ENCODE measurements around the gene TMEM43.

The TMEM43 gene

GRCh38 chr3:14137445-14137844 lies 12.6 kb downstream of the TMEM43 start:
- H3K4me3 ChIP-seq (ENCODE audit: low read length): no peak overlapping the region
- H3K4me1 ChIP-seq (ENCODE audit: control insufficient read depth, low read length): no peaks in the 10 kb centered on the region
- H3K79me2 ChIP-seq (ENCODE audit: control insufficient read depth, low read length): no peaks in the 10 kb centered on the region
- no peaks in the 10 kb centered on the region for H3K9me2 ChIP-seq (replicated peaks; ENCODE audit: control insufficient read depth, low read length)
- no peak overlapping the region for H3K27ac ChIP-seq (ENCODE audit: low read depth, low read length)
- no peaks in the 10 kb centered on the region for H4K20me1 ChIP-seq (ENCODE audit: control insufficient read depth, insufficient read depth, low read depth, low read length)
- no peak overlapping the region for H3K4me2 ChIP-seq (ENCODE audit: low read length)
- no peak for TF ChIP-seq CTCF (IDR thresholded peaks at IDR 0.05; ENCODE audit: low read depth, low read length, poor library complexity, severe bottlenecking)
- no peak for TF ChIP-seq EZH2phosphoT487 (IDR thresholded peaks at IDR 0.05; ENCODE audit: borderline replicate concordance, low read length)
- H3K9me3 ChIP-seq (ENCODE audit: control insufficient read depth, insufficient read depth, low read length): no peaks in the 10 kb centered on the region
- no peaks in the 10 kb centered on the region for H3K27me3 ChIP-seq (ENCODE audit: control insufficient read depth, low read length)
- 0 out of 2 replicates have a peak, but pooled peaks cover 3% of the 10 kb centered on the region for H3F3A ChIP-seq (ENCODE audit: control insufficient read depth, insufficient read depth)
- H3K36me3 ChIP-seq (ENCODE audit: control insufficient read depth, low read length): peaks cover 26% of the 10 kb centered on the region

- Histone ChIP-seq H3K79me2 (ENCODE audit: control insufficient read depth, low read length) (no peaks in the 10 kb centered on the region), H3K4me2 (ENCODE audit: low read length) (no peak overlapping the region), H3K27me3 (ENCODE audit: control insufficient read depth, low read length) (no peaks in the 10 kb centered on the region), H3K27ac (ENCODE audit: low read depth, low read length) (no peak overlapping the region), H3K4me3 (ENCODE audit: low read length) (no peak overlapping the region), H4K20me1 (ENCODE audit: control insufficient read depth, insufficient read depth, low read depth, low read length) (no peaks in the 10 kb centered on the region), H3K9me3 (ENCODE audit: control insufficient read depth, insufficient read depth, low read length) (no peaks in the 10 kb centered on the region), H3K4me1 (ENCODE audit: control insufficient read depth, low read length) (no peaks in the 10 kb centered on the region), H3F3A (ENCODE audit: control insufficient read depth, insufficient read depth) (peaks cover 11% of the 10 kb centered on the region), H3K9me2 (replicated peaks; ENCODE audit: control insufficient read depth, low read length) (no peaks in the 10 kb centered on the region), H3K36me3 (ENCODE audit: control insufficient read depth, low read length) (peaks cover 17% of the 10 kb centered on the region)
- TF ChIP-seq CTCF (IDR thresholded peaks at IDR 0.05; ENCODE audit: low read depth, low read length, poor library complexity, severe bottlenecking): no peak
- TF ChIP-seq EZH2phosphoT487 (IDR thresholded peaks at IDR 0.05; ENCODE audit: borderline replicate concordance, low read length): no peak
These were observed 13.4 kb downstream of the TMEM43 start for GRCh38 chr3:14138109-14138877.

- H3K9me2 ChIP-seq (replicated peaks; ENCODE audit: control insufficient read depth, low read length): no peaks in the 10 kb centered on the region
- H3K27me3 ChIP-seq (ENCODE audit: control insufficient read depth, low read length): no peaks in the 10 kb centered on the region
- H3F3A ChIP-seq (ENCODE audit: control insufficient read depth, insufficient read depth): peaks cover 13% of the 10 kb centered on the region
- no peak overlapping the region for H3K4me3 ChIP-seq (ENCODE audit: low read length)
- H3K4me1 ChIP-seq (ENCODE audit: control insufficient read depth, low read length): no peaks in the 10 kb centered on the region
- TF ChIP-seq CTCF (IDR thresholded peaks at IDR 0.05; ENCODE audit: low read depth, low read length, poor library complexity, severe bottlenecking): no peak
- TF ChIP-seq EZH2phosphoT487 (IDR thresholded peaks at IDR 0.05; ENCODE audit: borderline replicate concordance, low read length): no peak
- peaks cover 13% of the 10 kb centered on the region for H3K36me3 ChIP-seq (ENCODE audit: control insufficient read depth, low read length)
- H3K27ac ChIP-seq (ENCODE audit: low read depth, low read length): no peak overlapping the region
- H4K20me1 ChIP-seq (ENCODE audit: control insufficient read depth, insufficient read depth, low read depth, low read length): no peaks in the 10 kb centered on the region
- no peaks in the 10 kb centered on the region for H3K9me3 ChIP-seq (ENCODE audit: control insufficient read depth, insufficient read depth, low read length)
- H3K4me2 ChIP-seq (ENCODE audit: low read length): no peak overlapping the region
- H3K79me2 ChIP-seq (ENCODE audit: control insufficient read depth, low read length): no peaks in the 10 kb centered on the region
These were observed 14.2 kb downstream of the TMEM43 start for GRCh38 chr3:14138878-14139655.

Measured in DOHH2 (cell line).